ENCODE results near the gene ABRAXAS1.

- no peak for TF ChIP-seq FOXM1 (IDR thresholded peaks at IDR 0.05; ENCODE audit: borderline replicate concordance)
- TF ChIP-seq FOXK2 (IDR thresholded peaks at IDR 0.05) = no peak
- TF ChIP-seq FOXA1 (IDR thresholded peaks at IDR 0.05) = no peak
- no peak for TF ChIP-seq NFRKB (IDR thresholded peaks at IDR 0.05)
- no peak for TF ChIP-seq SUZ12 (IDR thresholded peaks at IDR 0.05)
- TF ChIP-seq PKNOX1 (IDR thresholded peaks at IDR 0.05) = no peak
These were observed 31.3 kb upstream of the ABRAXAS1 start for GRCh38 chr4:83516042-83516772.

All from HEK293T (cell line).